Keratinocyte (primary cell): ENCODE measurements around the gene ARFIP1. TPM values are rescaled to one million over a fixed set of nuclear protein-coding genes. Genes with fewer than 3 reads are reported as not detected.

Experiments used
- DNase-seq: peaks from one replicate; pipeline ENCODE4 v3.0.0-alpha.2; 2011; ENCODE audit warnings: low read depth, missing footprints, low spot score
- FAIRE-seq: peaks from 2 replicates; lab custom pipeline; 2011; peaks lifted over from hg19 to GRCh38; lab: Jason Lieb, UNC
- H2AFZ ChIP-seq: 2 replicates; pipeline ENCODE4 v1.6.0; 2012; ENCODE audit warnings: low read length, control low read depth, inconsistent platforms; ENCODE audit not compliant: control insufficient read depth
- H3K27ac ChIP-seq: 2 replicates; pipeline ENCODE4 v1.5.1; 2011; ENCODE audit warnings: low read length; ENCODE audit not compliant: control insufficient read depth, insufficient read depth
- H3K27me3 ChIP-seq: 3 replicates; pipeline ENCODE4 v1.6.0; 2011; ENCODE audit warnings: low read length; ENCODE audit not compliant: control insufficient read depth, insufficient read depth; ENCODE audit errors: extremely low read depth
- H3K36me3 ChIP-seq, 2 experiments: 2 replicates in 1 of 2; 3 replicates in 1 of 2; pipeline ENCODE4 v1.5.1; 2011; ENCODE audit warnings: low read length in 2 of 2, mild to moderate bottlenecking in 1 of 2; ENCODE audit not compliant: control insufficient read depth in 2 of 2, insufficient read depth in 2 of 2; ENCODE audit errors: extremely low read depth in 1 of 2
- H3K4me1 ChIP-seq: 3 replicates; pipeline ENCODE4 v1.5.1; 2011; ENCODE audit warnings: low read length; ENCODE audit not compliant: control insufficient read depth, insufficient read depth; ENCODE audit errors: extremely low read depth
- H3K4me2 ChIP-seq: 3 replicates; pipeline ENCODE4 v1.6.0; 2011; ENCODE audit warnings: low read depth, low read length; ENCODE audit not compliant: control insufficient read depth, insufficient read depth; ENCODE audit errors: extremely low read depth
- H3K4me3 ChIP-seq, 3 experiments: fragments of 200-600 bp in 1 of 3; sonication (generic) in 1 of 3; 2 replicates in 2 of 3; 3 replicates in 1 of 3; pipeline ENCODE4 v1.5.1; 2011 to 2016; ENCODE audit warnings: low read length in 3 of 3, mild to moderate bottlenecking in 3 of 3, control low read depth in 2 of 3, inconsistent platforms in 1 of 3, low read depth in 1 of 3, mixed read lengths in 1 of 3, mixed run types in 1 of 3, moderate library complexity in 1 of 3; ENCODE audit not compliant: control insufficient read depth in 2 of 3, insufficient read depth in 2 of 3; ENCODE audit errors: extremely low read depth in 1 of 3
- H3K79me2 ChIP-seq: 2 replicates; pipeline ENCODE4 v1.6.0; 2012; ENCODE audit warnings: low read length; ENCODE audit not compliant: control insufficient read depth, insufficient read depth
- H3K9ac ChIP-seq: 3 replicates; pipeline ENCODE4 v1.6.0; 2011; ENCODE audit warnings: low read length; ENCODE audit not compliant: control insufficient read depth, insufficient read depth; ENCODE audit errors: extremely low read depth
- H3K9me1 ChIP-seq: 3 replicates; pipeline ENCODE4 v1.6.0; 2011; ENCODE audit warnings: low read length; ENCODE audit not compliant: control insufficient read depth, insufficient read depth; ENCODE audit errors: extremely low read depth
- H3K9me3 ChIP-seq: 2 replicates; pipeline ENCODE4 v1.5.1; 2012; ENCODE audit warnings: low read depth, low read length; ENCODE audit not compliant: control insufficient read depth
- H4K20me1 ChIP-seq: 3 replicates; pipeline ENCODE4 v1.6.0; 2011; ENCODE audit warnings: low read length; ENCODE audit not compliant: control insufficient read depth, insufficient read depth; ENCODE audit errors: extremely low read depth
- CTCF ChIP-seq, 3 experiments: IDR thresholded peaks in 1 of 3; conservative IDR thresholded peaks in 1 of 3; optimal IDR thresholded peaks in 1 of 3; 2 replicates in 2 of 3; 3 replicates in 1 of 3; pipeline versions ENCODE3 to v1.5.1; 2011; ENCODE audit warnings: low read length in 3 of 3, mild to moderate bottlenecking in 3 of 3, moderate library complexity in 2 of 3, control low read depth in 1 of 3, inconsistent platforms in 1 of 3; ENCODE audit not compliant: insufficient read depth in 2 of 3; ENCODE audit errors: extremely low read depth in 1 of 3
- EZH2 ChIP-seq: IDR thresholded peaks from one replicate; pipeline ENCODE4 v1.6.1; 2012; ENCODE audit warnings: inconsistent platforms, mild to moderate bottlenecking, low read length, moderate library complexity
- dilution Hi-C: fragments of 300-500 bp; cut with MboI; formaldehyde crosslinking; loops from one replicate; pipeline ENCODE4 v1.7.0; 2020; ENCODE audit warnings: low sequenced_read_pairs; ENCODE audit not compliant: extremely low pct_ligation_motif_present
- polyA plus RNA-seq, 5 experiments: library from polyadenylated mRNA; depleted of rRNA in 3 of 5; stranded (reverse) in 3 of 5; stranded (forward) in 1 of 5; unstranded in 1 of 5; fragments of >200 nt; gene quantifications; 1 replicate in 1 of 5; 2 replicates in 3 of 5; 3 replicates in 1 of 5; pipeline versions ENCODE4 v1.2.1 to v1.2.3, GENCODE V29; 2011 to 2012; ENCODE audit warnings: missing spikeins in 2 of 5, low read depth in 1 of 5, low replicate concordance in 1 of 5

Gene ARFIP1
- polyA plus RNA-seq, 1 donor (not counting 4 experiments of a cell fraction or from before 2014, with no cell fraction given) = 44.4 TPM

GRCh38 chr4:152956650-152957436 is 177.1 kb downstream of the ARFIP1 start:
- TF ChIP-seq EZH2 = no peak
- TF ChIP-seq CTCF (optimal IDR thresholded peaks at IDR 0.05 in 1 of 3, IDR thresholded peaks at IDR 0.05 in 1 of 3, conservative IDR thresholded peaks at IDR 0.05 in 1 of 3; ENCODE audit: extremely low read depth in 1 of 3, insufficient read depth in 2 of 3, low read length in 3 of 3) = no peak
- H3K79me2 ChIP-seq = no peaks in the 10 kb centered on the region
- no peaks in the 10 kb centered on the region for H3K9me1 ChIP-seq
- no peaks in the 10 kb centered on the region for H3K27me3 ChIP-seq
- H3K4me3 ChIP-seq = no peak overlapping the region
- H3K27ac ChIP-seq = no peak overlapping the region
- H2AFZ ChIP-seq = no peak overlapping the region
- H3K9ac ChIP-seq = no peak overlapping the region
- DNase-seq = no peak
- H3K9me3 ChIP-seq = no peaks in the 10 kb centered on the region
- no peak for FAIRE-seq
- H4K20me1 ChIP-seq = no peaks in the 10 kb centered on the region
- no peaks in the 10 kb centered on the region for H3K4me1 ChIP-seq
- H3K36me3 ChIP-seq = peaks cover 0 to 6% of the 10 kb centered on the region in 2 experiments
- H3K4me2 ChIP-seq = no peak overlapping the region
- dilution Hi-C loops = no loop called here

- Histone ChIP-seq H3K27ac (no peak overlapping the region), H2AFZ (no peak overlapping the region), H3K4me2 (no peak overlapping the region), H3K9ac (no peak overlapping the region), H3K9me3 (no peaks in the 10 kb centered on the region), H4K20me1 (no peaks in the 10 kb centered on the region), H3K4me3 (no peak overlapping the region), H3K4me1 (no peaks in the 10 kb centered on the region), H3K27me3 (no peaks in the 10 kb centered on the region), H3K79me2 (no peaks in the 10 kb centered on the region), H3K9me1 (no peaks in the 10 kb centered on the region), H3K36me3 (peaks cover 0 to 6% of the 10 kb centered on the region in 2 experiments)
- FAIRE-seq (no peak), DNase-seq (no peak)
- dilution Hi-C loops = no loop called here
- TF ChIP-seq EZH2 (no peak), CTCF (optimal IDR thresholded peaks at IDR 0.05 in 1 of 3, IDR thresholded peaks at IDR 0.05 in 1 of 3, conservative IDR thresholded peaks at IDR 0.05 in 1 of 3; ENCODE audit: extremely low read depth in 1 of 3, insufficient read depth in 2 of 3, low read length in 3 of 3) (no peak)
These were observed 177.8 kb downstream of the ARFIP1 start for GRCh38 chr4:152957437-152958171.
